NK-92 treated with Interleukin-12 subunit alpha and Interleukin-12 subunit beta, amount 100 ng/mL, for 24 hours (cell line): ENCODE results near the gene DDAH2.

Source experiments
- DNase-seq: peaks from one replicate; lab custom pipeline; 2025; lab: John Stamatoyannopoulos, UW

Gene DDAH2

GRCh38 chr6:31761343-31761742 is 32.2 kb upstream of the DDAH2 start:
- no peak for DNase-seq

GRCh38 chr6:31760790-31761189 is 31.7 kb upstream of the DDAH2 start:
- DNase-seq: no peak

GRCh38 chr6:31758281-31758680 is 29.2 kb upstream of the DDAH2 start:
- DNase-seq: no peak

GRCh38 chr6:31752739-31753319 is 23.7 kb upstream of the DDAH2 start:
- no peak for DNase-seq

- no peak for DNase-seq
These were observed 21.4 kb upstream of the DDAH2 start for GRCh38 chr6:31750411-31751022.

- DNase-seq: no peak
These were observed 20.4 kb upstream of the DDAH2 start for GRCh38 chr6:31749301-31750036.

- no peak for DNase-seq
These were observed 15.3 kb upstream of the DDAH2 start for GRCh38 chr6:31744422-31744821.

- no peak for DNase-seq
These were observed 13.8 kb upstream of the DDAH2 start for GRCh38 chr6:31742894-31743293.

GRCh38 chr6:31741815-31742214 is 12.7 kb upstream of the DDAH2 start:
- no peak for DNase-seq

GRCh38 chr6:31740397-31741223 is 11.5 kb upstream of the DDAH2 start:
- peak; percentile 37 for DNase-seq

GRCh38 chr6:31739639-31740396 is 10.7 kb upstream of the DDAH2 start, which contains the start of gene MSH5:
Gene MSH5 (plus strand): TSS chr6:31740005. CDS start chr6:31740467, 462 bp downstream.
- DNase-seq: peak; percentile 99

- DNase-seq: peak; percentile 59
These were observed 9.2 kb upstream of the DDAH2 start for GRCh38 chr6:31737991-31738979.

- no peak for DNase-seq
These were observed 8.4 kb upstream of the DDAH2 start for GRCh38 chr6:31737315-31737990.

- DNase-seq: no peak
These were observed 7.7 kb upstream of the DDAH2 start for GRCh38 chr6:31736768-31737314.

GRCh38 chr6:31736021-31736767 is 7.1 kb upstream of the DDAH2 start, which contains the start of gene CLIC1:
Gene CLIC1 (minus strand): TSS chr6:31736530. CDS start chr6:31736300, 230 bp downstream.
- DNase-seq: peak; percentile 88

GRCh38 chr6:31734821-31735406 is 5.8 kb upstream of the DDAH2 start:
- peak; percentile 81 for DNase-seq

GRCh38 chr6:31734247-31734820 is 5.2 kb upstream of the DDAH2 start:
- DNase-seq: no peak

- no peak for DNase-seq
These were observed 4.6 kb upstream of the DDAH2 start for GRCh38 chr6:31733734-31734133.
